WERI-Rb-1 (cell line): Measurements from ENCODE around the gene IRS2.

ENCODE experiments used
- DNase-seq: peaks from one replicate; pipeline ENCODE4 v3.0.0-alpha.2; 2020
- H3K27ac ChIP-seq: fragments of 250-450 bp; sonication (Bioruptor Pico); 2 replicates; pipeline ENCODE4 v1.5.1; 2020; ENCODE audit warnings: mild to moderate bottlenecking, moderate library complexity
- H3K27me3 ChIP-seq: fragments of 250-450 bp; sonication (Bioruptor Pico); 2 replicates; pipeline ENCODE4 v1.5.1; 2021; ENCODE audit warnings: mild to moderate bottlenecking, low read depth, moderate library complexity; ENCODE audit not compliant: insufficient read depth, severe bottlenecking
- H3K36me3 ChIP-seq: fragments of 250-450 bp; sonication (Bioruptor Pico); 2 replicates; pipeline ENCODE4 v1.5.1; 2020; ENCODE audit warnings: mild to moderate bottlenecking, moderate library complexity
- H3K4me3 ChIP-seq: 2 replicates; pipeline ENCODE4 v1.5.1; 2011; ENCODE audit warnings: low read depth, mild to moderate bottlenecking, control low read depth, low read length
- H3K9me3 ChIP-seq: fragments of 250-450 bp; sonication (Bioruptor Pico); 2 replicates; pipeline ENCODE4 v1.5.1; 2021; ENCODE audit warnings: mild to moderate bottlenecking, moderate library complexity; ENCODE audit not compliant: severe bottlenecking
- CTCF ChIP-seq: IDR thresholded peaks from 2 replicates; pipeline ENCODE4 v1.5.1; 2011; ENCODE audit warnings: low read depth, mild to moderate bottlenecking, control low read depth, inconsistent platforms, low read length

Gene IRS2

GRCh38 chr13:109761695-109762094, 24.7 kb downstream of the IRS2 start:
- Histone ChIP-seq H3K4me3 (no peak overlapping the region), H3K36me3 (no peaks in the 10 kb centered on the region; the same call in 1 of the 2 replicates), H3K27me3 (no peaks in the 10 kb centered on the region), H3K9me3 (no peaks in the 10 kb centered on the region), H3K27ac (no peak overlapping the region)
- TF ChIP-seq CTCF, result no peak
- DNase-seq, result no peak

- Histone ChIP-seq H3K27ac (no peak overlapping the region), H3K9me3 (no peaks in the 10 kb centered on the region), H3K27me3 (no peaks in the 10 kb centered on the region), H3K4me3 (no peak overlapping the region), H3K36me3 (peaks cover 7% of the 10 kb centered on the region)
- DNase-seq, result no peak
- no peak for TF ChIP-seq CTCF
Measured at GRCh38 chr13:109760951-109761350, 25.4 kb downstream of the IRS2 start.

GRCh38 chr13:109760402-109760801, 26.0 kb downstream of the IRS2 start:
- H3K27ac ChIP-seq, result no peak overlapping the region
- H3K4me3 ChIP-seq, result no peak overlapping the region
- no peak for TF ChIP-seq CTCF
- peaks cover 13% of the 10 kb centered on the region for H3K36me3 ChIP-seq
- no peaks in the 10 kb centered on the region for H3K27me3 ChIP-seq
- H3K9me3 ChIP-seq, result no peaks in the 10 kb centered on the region
- DNase-seq, result no peak

- no peak for TF ChIP-seq CTCF
Measured at GRCh38 chr13:109759609-109760008, 26.8 kb downstream of the IRS2 start.

GRCh38 chr13:109758937-109759480, 27.4 kb downstream of the IRS2 start:
- H3K4me3 ChIP-seq, result no peak overlapping the region
- H3K27ac ChIP-seq, result no peak overlapping the region
- DNase-seq, result no peak
- no peak for TF ChIP-seq CTCF
- H3K27me3 ChIP-seq, result no peaks in the 10 kb centered on the region
- H3K36me3 ChIP-seq, result peaks cover 19% of the 10 kb centered on the region
- no peaks in the 10 kb centered on the region for H3K9me3 ChIP-seq

More at GRCh38 chr13:109759609-109760008, 26.8 kb downstream of the IRS2 start:
- Histone ChIP-seq H3K27ac (no peak overlapping the region), H3K9me3 (no peaks in the 10 kb centered on the region), H3K4me3 (no peak overlapping the region), H3K27me3 (no peaks in the 10 kb centered on the region), H3K36me3 (peaks cover 15% of the 10 kb centered on the region)
- DNase-seq, result no peak

- DNase-seq, result no peak
- TF ChIP-seq CTCF, result no peak
- Histone ChIP-seq H3K9me3 (no peaks in the 10 kb centered on the region), H3K4me3 (no peak overlapping the region), H3K36me3 (peaks cover 25% of the 10 kb centered on the region), H3K27me3 (no peaks in the 10 kb centered on the region), H3K27ac (no peak overlapping the region)
Measured at GRCh38 chr13:109756778-109757177, 29.6 kb downstream of the IRS2 start.
